ENCODE data around the gene TRAPPC5.

The TRAPPC5 gene

DNA sequence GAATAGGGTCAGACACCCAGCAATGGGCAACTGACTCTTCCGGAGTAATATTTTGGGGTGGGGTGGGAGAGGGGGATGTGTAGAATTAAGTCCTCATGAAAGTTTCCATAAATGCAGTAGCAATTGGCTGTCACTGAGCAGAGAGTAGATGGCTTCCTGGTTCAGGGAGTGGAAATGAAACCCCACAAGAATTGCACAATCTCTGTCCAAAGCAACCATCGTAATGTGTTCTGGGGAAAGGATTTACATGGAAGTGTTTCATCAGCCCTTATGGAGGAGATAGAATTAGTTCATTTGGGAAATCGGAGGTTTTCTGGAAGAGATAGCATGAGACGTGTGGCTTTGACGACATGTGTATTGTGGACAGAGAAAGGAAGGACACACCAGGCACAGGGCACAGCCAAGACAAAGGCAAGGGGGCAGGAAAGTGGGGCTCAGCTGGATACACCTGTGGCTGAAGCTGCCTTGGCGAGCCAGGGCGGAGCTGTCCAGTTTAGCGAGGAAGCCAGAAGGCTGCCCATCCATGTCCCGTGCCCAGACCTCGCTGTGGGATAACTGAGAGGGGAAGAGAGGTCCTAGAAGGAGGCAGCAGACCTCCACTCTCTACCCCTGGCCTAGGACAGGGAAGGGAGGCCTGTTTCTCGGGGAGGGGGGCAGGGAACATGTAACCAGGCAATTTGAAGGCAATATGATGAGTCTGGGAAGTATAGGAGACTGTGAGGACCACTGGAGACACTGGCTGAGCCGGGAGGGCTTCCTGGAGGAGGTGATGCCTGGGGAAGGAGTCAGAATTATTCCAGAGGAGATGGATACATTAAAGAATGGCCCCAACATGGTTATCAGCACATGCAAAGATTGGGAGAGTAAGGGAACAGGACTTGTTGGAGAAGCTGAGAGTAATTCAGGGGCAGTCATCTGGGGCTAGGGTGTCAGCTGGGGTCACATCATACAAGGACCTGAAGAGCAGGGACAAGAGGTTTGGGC, 53.9 kb downstream of the TRAPPC5 start:
- no peak for DNase-seq

GRCh38 chr19:7736148-7736547, 55.5 kb downstream of the TRAPPC5 start:
- DNase-seq, result no peak

- DNase-seq, result no peak
These were observed 56.6 kb downstream of the TRAPPC5 start for GRCh38 chr19:7737215-7737614.

Measured in EL (cell line).